GM19043 (cell line): ENCODE results near the gene POSTN.

Experiments
- ATAC-seq: cut with Tn5 transposase; IDR thresholded peaks from one replicate; pipeline ENCODE4 v1.9.1; 2021; ENCODE audit warnings: low read depth; ENCODE audit not compliant: unreplicated experiment

The POSTN gene

GRCh38 chr13:37526710-37527473 lies 71.7 kb downstream of the POSTN start:
- no peak for ATAC-seq

DNA sequence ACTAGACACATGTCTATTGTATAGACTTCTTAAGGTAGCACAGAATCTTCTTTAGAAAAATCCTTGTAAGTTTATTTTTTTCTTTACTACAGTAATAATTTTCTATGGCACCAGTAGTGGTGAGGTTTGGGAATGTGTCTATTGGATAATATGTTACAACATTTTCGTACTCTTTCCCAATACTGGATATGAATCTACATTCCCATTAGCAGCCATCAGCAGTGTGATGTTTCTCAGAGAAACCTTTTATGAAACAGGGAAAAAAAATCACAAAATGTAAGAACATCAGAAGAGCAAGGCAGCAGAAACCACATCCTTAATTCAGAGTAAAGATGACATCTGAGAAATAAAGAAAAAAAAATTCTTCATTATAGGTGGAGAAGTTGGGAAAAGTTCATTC lies 83.3 kb downstream of the POSTN start:
- ATAC-seq: no peak
